ENCODE results near the gene FBXW12.

The FBXW12 gene

DNA sequence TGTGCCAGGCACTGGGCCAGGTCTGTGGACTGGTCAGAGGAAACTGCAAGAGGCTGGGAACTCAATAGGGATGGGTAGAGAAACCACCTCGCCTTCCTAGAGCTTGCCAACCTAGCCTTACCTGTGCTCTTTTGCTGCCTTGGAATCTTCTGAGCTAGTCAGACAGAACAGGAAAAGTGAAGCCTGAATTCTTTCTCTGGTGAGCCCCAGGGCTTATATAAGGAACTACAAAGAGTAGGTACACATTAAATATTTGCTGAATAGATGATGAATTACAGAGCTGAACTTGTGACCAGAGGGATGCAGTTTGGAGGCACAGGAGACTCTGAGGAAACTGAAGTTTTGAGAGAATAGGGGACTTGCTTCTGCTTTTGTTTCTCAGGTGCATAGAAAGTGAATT lies 15.6 kb upstream of the FBXW12 start:
- no peak for DNase-seq (ENCODE audit: low read depth, low spot score)
- ChIA-PET POLR2A (no interaction called here), CTCF (interaction anchor here (1.7 kb wide), 1 partner anchor 44 kb away, joined by 4 read pairs; no protein-coding TSS in a partner anchor)
- H3K4me3 ChIP-seq (ENCODE audit: low read depth, low read length), result no peak overlapping the region
- TF ChIP-seq, protein P1, sequence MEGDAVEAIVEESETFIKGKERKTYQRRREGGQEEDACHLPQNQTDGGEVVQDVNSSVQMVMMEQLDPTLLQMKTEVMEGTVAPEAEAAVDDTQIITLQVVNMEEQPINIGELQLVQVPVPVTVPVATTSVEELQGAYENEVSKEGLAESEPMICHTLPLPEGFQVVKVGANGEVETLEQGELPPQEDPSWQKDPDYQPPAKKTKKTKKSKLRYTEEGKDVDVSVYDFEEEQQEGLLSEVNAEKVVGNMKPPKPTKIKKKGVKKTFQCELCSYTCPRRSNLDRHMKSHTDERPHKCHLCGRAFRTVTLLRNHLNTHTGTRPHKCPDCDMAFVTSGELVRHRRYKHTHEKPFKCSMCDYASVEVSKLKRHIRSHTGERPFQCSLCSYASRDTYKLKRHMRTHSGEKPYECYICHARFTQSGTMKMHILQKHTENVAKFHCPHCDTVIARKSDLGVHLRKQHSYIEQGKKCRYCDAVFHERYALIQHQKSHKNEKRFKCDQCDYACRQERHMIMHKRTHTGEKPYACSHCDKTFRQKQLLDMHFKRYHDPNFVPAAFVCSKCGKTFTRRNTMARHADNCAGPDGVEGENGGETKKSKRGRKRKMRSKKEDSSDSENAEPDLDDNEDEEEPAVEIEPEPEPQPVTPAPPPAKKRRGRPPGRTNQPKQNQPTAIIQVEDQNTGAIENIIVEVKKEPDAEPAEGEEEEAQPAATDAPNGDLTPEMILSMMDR (IDR thresholded peaks at IDR 0.05; ENCODE audit: insufficient read depth, low read length, missing control alignments), result no peak

DNA sequence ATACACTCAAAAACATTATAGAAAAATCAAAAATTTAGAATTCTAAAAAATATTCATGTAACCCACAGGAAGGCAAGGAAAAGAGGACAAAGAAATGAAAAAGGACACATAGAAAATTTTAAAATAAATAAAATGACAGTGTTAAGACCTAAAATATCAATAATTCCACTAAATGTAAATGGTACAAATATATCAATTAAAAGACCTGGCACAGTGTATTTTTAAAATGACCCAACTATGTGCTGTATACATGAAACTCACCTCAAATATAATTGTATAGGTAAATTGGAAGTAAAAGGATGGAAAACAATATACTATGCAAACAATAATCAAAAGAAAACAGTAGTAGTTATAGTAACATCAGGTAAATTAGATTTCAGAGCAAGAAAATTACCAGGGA lies 10.1 kb upstream of the FBXW12 start:
- POLR2A ChIA-PET, result no interaction called here
- CTCF ChIA-PET, result no interaction called here

DNA sequence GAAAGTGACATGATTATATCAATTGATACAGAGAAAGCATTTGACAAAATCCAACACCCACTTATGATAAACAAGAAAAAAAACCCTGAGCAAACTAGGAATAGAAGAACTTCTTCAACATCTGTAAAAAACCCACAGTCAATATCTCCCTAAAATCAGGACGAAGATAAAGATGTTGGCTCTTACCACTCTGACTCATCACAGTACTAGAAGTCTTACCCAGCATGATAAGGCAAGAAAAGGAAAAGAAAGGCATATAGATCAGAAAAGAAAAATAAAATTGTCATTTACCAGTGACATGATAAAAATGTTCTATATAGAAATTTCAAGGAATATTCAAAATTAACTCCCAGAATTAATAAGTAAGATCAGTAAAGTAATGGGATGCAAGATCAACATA lies 7.2 kb upstream of the FBXW12 start:
- no peak for DNase-seq (ENCODE audit: low read depth, low spot score)
- ChIA-PET CTCF (no interaction called here), POLR2A (no interaction called here)

More for the DNA sequence above, 10.1 kb upstream of the FBXW12 start:
- DNase-seq (ENCODE audit: low read depth, low spot score), result no peak
- H3K4me3 ChIP-seq (ENCODE audit: low read depth, low read length), result no peak overlapping the region
- TF ChIP-seq, protein P1 (IDR thresholded peaks at IDR 0.05; ENCODE audit: insufficient read depth, low read length, missing control alignments), result no peak

DNA sequence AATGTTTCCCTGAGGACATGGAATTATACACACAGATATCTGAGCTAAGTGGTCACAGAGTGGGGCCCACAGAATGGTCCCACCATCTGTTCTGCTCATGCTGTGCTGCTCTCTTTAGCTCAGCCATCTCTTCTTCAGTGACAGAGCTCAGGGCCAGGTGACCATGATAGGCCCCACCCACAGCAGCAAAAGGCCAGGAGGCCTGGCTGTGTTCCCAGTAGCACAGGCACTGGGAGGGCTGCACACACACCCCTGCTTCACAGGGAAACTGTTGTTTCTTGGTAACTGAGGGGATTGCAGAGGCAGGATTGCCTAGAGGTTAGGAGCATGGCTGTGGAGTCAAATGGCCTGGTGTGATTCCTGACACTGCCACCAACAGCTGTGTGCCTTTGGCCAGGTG lies 4.8 kb upstream of the FBXW12 start:
- ChIA-PET CTCF (interaction anchor here (1.8 kb wide), 1 partner anchor 69 kb away, joined by 8 read pairs; no protein-coding TSS in a partner anchor), POLR2A (interaction anchor here (0.6 kb wide), 1 partner anchor 127 kb away, joined by 3 read pairs; no protein-coding TSS in a partner anchor)
- TF ChIP-seq, protein P1 (IDR thresholded peaks at IDR 0.05; ENCODE audit: insufficient read depth, low read length, missing control alignments), result no peak
- no peak overlapping the region for H3K4me3 ChIP-seq (ENCODE audit: low read depth, low read length)
- no peak for DNase-seq (ENCODE audit: low read depth, low spot score)

More for the DNA sequence above, 7.2 kb upstream of the FBXW12 start:
- H3K4me3 ChIP-seq (ENCODE audit: low read depth, low read length), result no peak overlapping the region
- TF ChIP-seq, protein P1 (IDR thresholded peaks at IDR 0.05; ENCODE audit: insufficient read depth, low read length, missing control alignments), result no peak

DNA sequence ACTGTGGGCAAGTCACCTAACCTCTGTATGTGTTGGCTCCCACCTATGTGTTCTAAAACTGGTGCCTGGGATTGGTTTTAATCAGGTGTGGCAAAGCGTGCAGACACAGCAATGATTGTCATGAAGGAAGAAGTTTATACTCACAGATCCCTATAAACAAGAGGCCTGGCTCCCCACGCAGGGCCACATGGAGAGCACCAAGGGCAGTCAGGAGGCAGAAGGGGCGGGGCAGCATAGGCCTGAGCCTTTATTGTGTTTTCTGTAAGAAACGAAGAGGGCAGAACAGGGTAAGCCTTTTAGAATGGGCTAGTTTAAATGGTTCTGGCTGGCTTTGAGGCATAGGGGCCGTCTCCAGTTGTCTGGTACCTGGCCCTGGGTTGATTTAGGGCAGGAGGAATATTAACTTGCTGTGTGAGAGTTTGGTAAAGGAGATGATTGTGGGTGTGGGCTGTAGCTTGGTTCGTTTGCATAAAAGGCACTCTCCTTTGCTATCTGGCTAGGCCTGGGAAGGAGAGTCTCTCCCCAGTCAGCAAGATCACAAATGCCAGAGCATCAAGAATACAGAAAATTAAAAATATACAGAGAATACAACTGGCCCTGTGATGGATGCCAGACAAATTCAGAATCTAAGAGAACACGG lies 2.2 kb upstream of the FBXW12 start:
- TF ChIP-seq, protein P1 (IDR thresholded peaks at IDR 0.05; ENCODE audit: insufficient read depth, low read length, missing control alignments), result no peak
- ChIA-PET POLR2A (no interaction called here), CTCF (no interaction called here)
- H3K4me3 ChIP-seq (ENCODE audit: low read depth, low read length), result no peak overlapping the region
- no peak for DNase-seq (ENCODE audit: low read depth, low spot score)

DNA sequence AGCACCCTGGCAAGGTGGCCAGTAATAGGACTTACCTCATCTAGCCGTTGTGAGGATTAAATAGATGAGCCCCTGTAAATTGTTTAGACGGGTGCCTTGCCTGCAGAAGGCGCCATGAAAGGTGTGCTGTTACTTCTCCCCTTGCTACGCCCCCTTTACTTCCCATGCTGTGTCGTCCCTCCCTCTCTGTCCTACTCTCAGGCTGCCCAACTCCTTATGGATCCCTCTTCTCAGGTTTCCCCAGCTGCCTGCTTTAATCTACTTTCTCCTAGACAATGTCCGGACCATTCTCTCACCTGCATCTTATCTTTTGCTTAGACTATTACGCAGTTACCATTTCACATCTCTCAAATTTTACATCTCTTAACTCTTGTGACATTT lies 1.7 kb upstream of the FBXW12 start:
- CTCF ChIA-PET, result interaction anchor here (3.5 kb wide), 1 partner anchor 30 kb away, joined by 14 read pairs; no protein-coding TSS in a partner anchor
- TF ChIP-seq, protein P1 (IDR thresholded peaks at IDR 0.05; ENCODE audit: insufficient read depth, low read length, missing control alignments), result no peak
- no peak overlapping the region for H3K4me3 ChIP-seq (ENCODE audit: low read depth, low read length)

More for the DNA sequence above, 1.7 kb upstream of the FBXW12 start:
- no peak for DNase-seq (ENCODE audit: low read depth, low spot score)
- POLR2A ChIA-PET, result no interaction called here

All from AG04449 (cell line).